CD4-positive, alpha-beta T cell (primary cell): Measurements from ENCODE around the gene WDR37. TPM values are rescaled to one million over a fixed set of nuclear protein-coding genes. Genes with fewer than 3 reads are reported as not detected.

Experiments used
- ATAC-seq: fragments of 200-7000 bp; cut with Tn5 transposase; one replicate; pipeline ENCODE4 v1.10.0; 2022; ENCODE audit warnings: mild to moderate bottlenecking; ENCODE audit not compliant: poor library complexity
- CTCF ChIA-PET: fragments of 350-600 bp; sonication (Branson Sonifier 250); formaldehyde crosslinking; loops from one replicate; lab custom pipeline; 2021; ENCODE audit warnings: antibody characterized with exemption, inconsistent platforms; lab: Charles Lee
- POLR2A ChIA-PET: fragments of 350-600 bp; sonication (Branson Sonifier 250); formaldehyde crosslinking; loops from one replicate; lab custom pipeline; 2021; ENCODE audit warnings: antibody characterized with exemption, inconsistent platforms; lab: Charles Lee
- DNase-seq, 14 experiments: peaks; one replicate each; pipeline ENCODE4 v3.0.0-alpha.2; 2013 to 2020; ENCODE audit warnings: mixed read lengths in 2 of 14
- H3K27ac ChIP-seq, 2 donors: one replicate each; pipeline versions ENCODE4 v1.5.1 to v1.7.0; 2013; ENCODE audit warnings: low read length in 2 of 2, low read depth in 1 of 2, mild to moderate bottlenecking in 1 of 2
- H3K27me3 ChIP-seq, 2 experiments: 1 replicate in 1 of 2; 2 replicates in 1 of 2; pipeline versions ENCODE4 v1.6.1 to v1.7.0; 2013; ENCODE audit warnings: low read length in 2 of 2, control low read depth in 1 of 2, mild to moderate bottlenecking in 1 of 2, moderate library complexity in 1 of 2; ENCODE audit not compliant: insufficient read depth in 2 of 2, control insufficient read depth in 1 of 2
- H3K36me3 ChIP-seq: one replicate; pipeline ENCODE4 v1.6.1; 2013; ENCODE audit warnings: low read length, control low read depth; ENCODE audit not compliant: insufficient read depth
- H3K4me1 ChIP-seq: one replicate; pipeline ENCODE4 v1.6.1; 2013; ENCODE audit warnings: low read length, control low read depth; ENCODE audit not compliant: insufficient read depth
- H3K4me3 ChIP-seq: one replicate; pipeline ENCODE4 v1.5.1; 2013; ENCODE audit warnings: mild to moderate bottlenecking, low read length, moderate library complexity
- H3K9me3 ChIP-seq, 2 experiments: 1 replicate in 1 of 2; 2 replicates in 1 of 2; pipeline versions ENCODE4 v1.6.1 to v1.7.0; 2013; ENCODE audit warnings: low read length in 2 of 2, mild to moderate bottlenecking in 2 of 2, control low read depth in 1 of 2, moderate library complexity in 1 of 2; ENCODE audit not compliant: control insufficient read depth in 1 of 2, insufficient read depth in 1 of 2
- H3K27ac Mint-ChIP-seq: one replicate; pipeline ENCODE4 v1.8.0; 2020; ENCODE audit warnings: mixed read lengths
- H3K27me3 Mint-ChIP-seq: one replicate; pipeline ENCODE4 v1.8.0; 2021; ENCODE audit warnings: mixed read lengths
- H3K36me3 Mint-ChIP-seq: one replicate; pipeline ENCODE4 v1.8.0; 2021; ENCODE audit warnings: low read depth, mixed read lengths
- H3K4me1 Mint-ChIP-seq: one replicate; pipeline ENCODE4 v1.8.0; 2021; ENCODE audit warnings: low read depth, mixed read lengths
- H3K4me3 Mint-ChIP-seq: one replicate; pipeline ENCODE4 v1.8.0; 2020; ENCODE audit warnings: mild to moderate bottlenecking, mixed read lengths
- H3K9me3 Mint-ChIP-seq: one replicate; pipeline ENCODE4 v1.8.0; 2020; ENCODE audit warnings: mixed read lengths
- intact Hi-C, 2 experiments: fragments of 100-400 bp; cut with DNase I in 1 of 2; cut with micrococcal nuclease in 1 of 2; formaldehyde crosslinking; loops; one replicate each; pipeline versions ENCODE4 v1.15.1 to v1.9.0; 2023 to 2025; cut with DNase I, micrococcal nuclease
- total RNA-seq, 174 experiments: library from RNA in 2 of 174; stranded (reverse) in 2 of 174; gene quantifications; one replicate each; pipeline ENCODE4 v1.2.3 and lab custom pipeline; 2021 to 2026
- TF ChIP-seq, protein P1 (sequence below): fragments of 200-600 bp; IDR thresholded peaks from one replicate; pipeline ENCODE4 v1.8.0; 2022; ENCODE audit warnings: antibody characterized with exemption, mild to moderate bottlenecking

Gene WDR37
- total RNA-seq, 2 experiments from 2014 or later: 17.0 to 17.7 TPM

DNA sequence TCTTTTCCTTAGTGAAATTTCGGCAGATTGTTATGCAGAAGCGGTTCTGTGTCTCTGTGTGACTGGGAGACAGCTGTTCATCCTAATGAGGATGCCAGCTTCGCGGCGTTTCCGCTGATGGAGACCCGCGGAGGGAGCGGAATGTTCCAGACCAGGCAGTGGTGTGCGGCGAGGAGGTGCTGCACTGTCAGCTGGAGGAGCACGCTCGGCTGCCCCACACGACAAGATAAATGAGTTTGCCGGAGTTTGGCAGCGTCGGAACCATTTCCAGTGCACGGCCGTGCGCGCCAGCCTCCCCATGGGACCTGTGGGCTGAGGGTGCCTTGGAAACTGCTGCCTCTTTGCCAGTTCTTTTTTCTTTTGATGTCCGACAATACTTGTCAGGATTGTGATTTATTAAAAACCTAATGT, 64.6 kb downstream of the WDR37 start:
- H3K36me3 Mint-ChIP-seq: peaks cover 96% of the 10 kb centered on the region
- H3K27ac ChIP-seq: no peak overlapping the region
- peaks cover 62% of the 10 kb centered on the region for H3K4me1 Mint-ChIP-seq
- H3K4me3 ChIP-seq: no peak overlapping the region
- no peaks in the 10 kb centered on the region for H3K27me3 Mint-ChIP-seq
- no peaks in the 10 kb centered on the region for H3K9me3 Mint-ChIP-seq
- ChIA-PET POLR2A (interaction anchor here (1.0 kb wide), 1 partner anchor 71 kb away, joined by 4 read pairs; the partner anchor contains the start of gene IDI1), CTCF (no interaction called here)
- no peak overlapping the region for H3K4me3 Mint-ChIP-seq
- ATAC-seq: no peak
- peaks cover 0 to 6% of the 10 kb centered on the region in 2 experiments for H3K9me3 ChIP-seq
- no peaks in the 10 kb centered on the region for H3K27me3 ChIP-seq
- DNase-seq: no peak
- peaks cover 92% of the 10 kb centered on the region for H3K36me3 ChIP-seq
- intact Hi-C loops: no loop called here
- H3K27ac Mint-ChIP-seq: no peak overlapping the region
- H3K4me1 ChIP-seq: peaks cover 23% of the 10 kb centered on the region
- TF ChIP-seq, protein P1, sequence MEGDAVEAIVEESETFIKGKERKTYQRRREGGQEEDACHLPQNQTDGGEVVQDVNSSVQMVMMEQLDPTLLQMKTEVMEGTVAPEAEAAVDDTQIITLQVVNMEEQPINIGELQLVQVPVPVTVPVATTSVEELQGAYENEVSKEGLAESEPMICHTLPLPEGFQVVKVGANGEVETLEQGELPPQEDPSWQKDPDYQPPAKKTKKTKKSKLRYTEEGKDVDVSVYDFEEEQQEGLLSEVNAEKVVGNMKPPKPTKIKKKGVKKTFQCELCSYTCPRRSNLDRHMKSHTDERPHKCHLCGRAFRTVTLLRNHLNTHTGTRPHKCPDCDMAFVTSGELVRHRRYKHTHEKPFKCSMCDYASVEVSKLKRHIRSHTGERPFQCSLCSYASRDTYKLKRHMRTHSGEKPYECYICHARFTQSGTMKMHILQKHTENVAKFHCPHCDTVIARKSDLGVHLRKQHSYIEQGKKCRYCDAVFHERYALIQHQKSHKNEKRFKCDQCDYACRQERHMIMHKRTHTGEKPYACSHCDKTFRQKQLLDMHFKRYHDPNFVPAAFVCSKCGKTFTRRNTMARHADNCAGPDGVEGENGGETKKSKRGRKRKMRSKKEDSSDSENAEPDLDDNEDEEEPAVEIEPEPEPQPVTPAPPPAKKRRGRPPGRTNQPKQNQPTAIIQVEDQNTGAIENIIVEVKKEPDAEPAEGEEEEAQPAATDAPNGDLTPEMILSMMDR: no peak

DNA sequence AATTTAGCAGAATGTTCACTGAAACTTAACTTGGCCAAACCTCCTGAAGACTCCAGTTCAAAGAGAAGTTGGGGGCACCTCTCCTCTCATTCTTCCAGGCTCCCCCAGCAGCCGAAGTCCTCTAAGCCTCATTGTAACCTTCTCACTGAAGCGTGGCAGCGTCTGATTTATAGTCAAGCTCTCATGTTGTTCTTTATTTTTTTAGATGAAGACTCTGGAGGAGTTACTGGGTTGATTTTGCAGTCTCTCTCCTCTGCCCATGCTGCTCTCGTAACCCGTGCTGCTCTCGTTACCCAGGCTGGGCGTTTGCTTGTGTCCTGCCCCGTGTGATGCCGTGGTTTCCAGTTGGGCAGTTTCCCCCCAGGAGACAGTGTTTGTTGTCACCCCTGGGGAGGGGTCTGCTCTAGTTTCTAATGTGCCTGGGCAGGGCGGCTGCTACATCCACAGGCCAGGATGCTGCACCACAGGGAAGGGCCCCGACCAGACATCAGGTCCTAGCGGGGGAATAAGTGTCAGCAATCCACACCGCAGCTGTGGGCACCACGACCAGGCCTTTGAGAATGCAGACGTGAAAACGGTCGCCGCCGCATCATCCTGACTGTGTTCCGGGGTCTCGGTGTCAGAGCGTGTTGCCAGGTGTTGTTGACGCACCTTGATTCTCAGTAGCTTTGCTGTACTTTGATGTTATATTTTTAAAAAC, 65.2 kb downstream of the WDR37 start:
- peaks cover 23% of the 10 kb centered on the region for H3K4me1 ChIP-seq
- POLR2A ChIA-PET: no interaction called here
- H3K36me3 Mint-ChIP-seq: peaks cover 96% of the 10 kb centered on the region
- ATAC-seq (no peak), DNase-seq (no peak)
- no peak overlapping the region for H3K27ac Mint-ChIP-seq
- no peaks in the 10 kb centered on the region for H3K9me3 Mint-ChIP-seq
- TF ChIP-seq, protein P1: no peak
- no peak overlapping the region for H3K27ac ChIP-seq
- H3K4me1 Mint-ChIP-seq: peaks cover 56% of the 10 kb centered on the region
- intact Hi-C loops: no loop called here
- H3K4me3 ChIP-seq: no peak overlapping the region
- H3K27me3 ChIP-seq: no peaks in the 10 kb centered on the region
- H3K9me3 ChIP-seq: peaks cover 0 to 6% of the 10 kb centered on the region in 2 experiments
- H3K4me3 Mint-ChIP-seq: no peak overlapping the region
- H3K36me3 ChIP-seq: peaks cover 91% of the 10 kb centered on the region
- CTCF ChIA-PET: no interaction called here
- H3K27me3 Mint-ChIP-seq: no peaks in the 10 kb centered on the region

DNA sequence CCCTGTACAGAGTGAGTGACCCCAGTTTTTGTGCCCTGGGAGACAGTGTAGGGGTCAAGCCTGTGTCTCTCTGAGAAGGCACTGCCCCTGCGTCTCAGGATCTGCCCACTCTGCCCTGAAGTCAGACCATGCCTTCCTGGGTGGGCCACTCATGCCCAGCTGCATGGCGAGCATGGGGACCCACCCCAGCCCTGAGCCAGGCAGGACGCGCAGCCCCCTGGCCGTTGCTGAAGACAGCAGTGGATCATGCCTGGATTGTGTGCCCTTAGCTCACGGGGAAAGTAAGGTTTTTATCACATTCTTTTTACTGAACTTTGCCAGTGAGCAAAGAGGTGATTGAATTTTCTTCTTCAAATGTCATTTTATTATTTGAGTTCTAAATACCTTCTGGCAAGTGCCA, 66.2 kb downstream of the WDR37 start:
- POLR2A ChIA-PET: no interaction called here
- CTCF ChIA-PET: no interaction called here
- intact Hi-C loops: loop anchor here in 1 of 2 experiments (2.0 kb wide), 1 partner anchor 52 kb away; no protein-coding TSS in a partner anchor
- Mint-ChIP-seq H3K4me3 (no peak overlapping the region), H3K4me1 (peaks cover 47% of the 10 kb centered on the region), H3K27me3 (no peaks in the 10 kb centered on the region), H3K27ac (peak overlapping the region; percentile 68), H3K9me3 (no peaks in the 10 kb centered on the region), H3K36me3 (peaks cover 96% of the 10 kb centered on the region)
- TF ChIP-seq, protein P1: no peak
- Histone ChIP-seq H3K27me3 (no peaks in the 10 kb centered on the region), H3K9me3 (peaks cover 0 to 5% of the 10 kb centered on the region in 2 experiments), H3K27ac (no peak overlapping the region), H3K4me3 (no peak overlapping the region), H3K36me3 (peaks cover 90% of the 10 kb centered on the region), H3K4me1 (peaks cover 16% of the 10 kb centered on the region)
- DNase-seq (no peak), ATAC-seq (no peak)
